Astrocyte (in vitro differentiated cells and primary cell): ENCODE results near the gene NLN.

Experiments
- EZH2 ChIP-seq: IDR thresholded peaks from 2 replicates; pipeline ENCODE4 v1.6.1; 2012; ENCODE audit warnings: mild to moderate bottlenecking, low read length, inconsistent platforms; ENCODE audit not compliant: insufficient read depth
- TF ChIP-seq, protein P1 (sequence below): IDR thresholded peaks from 2 replicates; pipeline ENCODE4 v1.5.1; 2011; ENCODE audit warnings: low read depth, mild to moderate bottlenecking, inconsistent platforms, low read length, moderate library complexity; ENCODE audit not compliant: insufficient read depth

DNA sequence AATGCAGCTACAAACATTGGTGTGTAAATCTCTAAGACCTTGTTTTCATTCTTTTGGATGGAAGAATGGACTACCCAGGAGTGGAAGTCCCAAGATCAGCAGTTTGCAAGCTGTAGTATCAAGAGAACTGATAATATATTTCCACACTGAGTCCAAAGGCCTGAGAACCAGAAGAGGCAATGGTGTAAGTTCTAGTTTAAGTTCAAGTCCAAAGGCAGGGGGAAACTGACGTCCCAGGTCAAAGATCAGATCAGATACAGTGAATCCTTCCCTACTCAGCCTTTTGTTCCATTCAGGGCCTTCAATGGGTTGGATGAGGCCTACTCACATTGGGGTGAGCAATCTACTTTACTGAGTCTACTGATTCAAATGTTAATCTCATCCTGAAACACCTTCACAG is 124.1 kb downstream of the NLN start:
- TF ChIP-seq, protein P1, sequence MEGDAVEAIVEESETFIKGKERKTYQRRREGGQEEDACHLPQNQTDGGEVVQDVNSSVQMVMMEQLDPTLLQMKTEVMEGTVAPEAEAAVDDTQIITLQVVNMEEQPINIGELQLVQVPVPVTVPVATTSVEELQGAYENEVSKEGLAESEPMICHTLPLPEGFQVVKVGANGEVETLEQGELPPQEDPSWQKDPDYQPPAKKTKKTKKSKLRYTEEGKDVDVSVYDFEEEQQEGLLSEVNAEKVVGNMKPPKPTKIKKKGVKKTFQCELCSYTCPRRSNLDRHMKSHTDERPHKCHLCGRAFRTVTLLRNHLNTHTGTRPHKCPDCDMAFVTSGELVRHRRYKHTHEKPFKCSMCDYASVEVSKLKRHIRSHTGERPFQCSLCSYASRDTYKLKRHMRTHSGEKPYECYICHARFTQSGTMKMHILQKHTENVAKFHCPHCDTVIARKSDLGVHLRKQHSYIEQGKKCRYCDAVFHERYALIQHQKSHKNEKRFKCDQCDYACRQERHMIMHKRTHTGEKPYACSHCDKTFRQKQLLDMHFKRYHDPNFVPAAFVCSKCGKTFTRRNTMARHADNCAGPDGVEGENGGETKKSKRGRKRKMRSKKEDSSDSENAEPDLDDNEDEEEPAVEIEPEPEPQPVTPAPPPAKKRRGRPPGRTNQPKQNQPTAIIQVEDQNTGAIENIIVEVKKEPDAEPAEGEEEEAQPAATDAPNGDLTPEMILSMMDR, result no peak
- TF ChIP-seq EZH2, result no peak
